Stomach smooth muscle (tissue), 2 donors: ENCODE measurements around the gene SPTAN1.

ENCODE experiments used
- H3K27ac ChIP-seq: one replicate; pipeline ENCODE4 v1.7.0; 2013; ENCODE audit warnings: mild to moderate bottlenecking, low read length, inconsistent platforms
- H3K27me3 ChIP-seq, 2 donors: one replicate each; pipeline ENCODE4 v1.7.0; 2013; ENCODE audit warnings: low read length in 2 of 2; ENCODE audit not compliant: insufficient read depth in 2 of 2, control insufficient read depth in 1 of 2
- H3K36me3 ChIP-seq, 2 donors: one replicate each; pipeline ENCODE4 v1.7.0; 2013; ENCODE audit warnings: low read length in 2 of 2; ENCODE audit not compliant: control insufficient read depth in 2 of 2, insufficient read depth in 2 of 2
- H3K4me1 ChIP-seq: one replicate; pipeline ENCODE4 v1.7.0; 2013; ENCODE audit warnings: low read length; ENCODE audit not compliant: control insufficient read depth, insufficient read depth
- H3K4me3 ChIP-seq, 2 donors: one replicate each; pipeline ENCODE4 v1.7.0; 2013; ENCODE audit warnings: low read length in 2 of 2
- H3K9ac ChIP-seq, 2 donors: one replicate each; pipeline ENCODE4 v1.7.0; 2013; ENCODE audit warnings: low read length in 2 of 2, mild to moderate bottlenecking in 1 of 2
- H3K9me3 ChIP-seq, 2 donors: one replicate each; pipeline ENCODE4 v1.7.0; 2013; ENCODE audit warnings: low read length in 2 of 2; ENCODE audit not compliant: control insufficient read depth in 2 of 2
- donor health status: healthy.
- donor health status: Pancreatic carcinoma.

Gene SPTAN1

DNA sequence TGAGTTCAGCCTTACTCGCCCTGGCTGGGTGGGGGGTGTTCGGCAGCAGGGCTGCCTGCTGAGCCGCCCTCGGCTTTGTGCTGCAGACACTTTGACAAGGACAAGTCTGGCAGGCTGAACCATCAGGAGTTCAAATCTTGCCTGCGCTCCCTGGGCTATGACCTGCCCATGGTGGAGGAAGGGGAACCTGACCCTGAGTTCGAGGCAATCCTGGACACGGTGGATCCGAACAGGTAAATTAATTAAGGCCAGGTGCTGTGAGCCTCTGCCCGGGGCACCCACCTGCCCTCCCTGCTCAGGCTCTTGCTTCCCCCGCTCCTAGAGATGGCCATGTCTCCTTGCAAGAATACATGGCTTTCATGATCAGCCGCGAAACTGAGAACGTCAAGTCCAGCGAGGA is 80.1 kb downstream of the SPTAN1 start:
- peaks cover 25% of the 10 kb centered on the region for H3K4me1 ChIP-seq

DNA sequence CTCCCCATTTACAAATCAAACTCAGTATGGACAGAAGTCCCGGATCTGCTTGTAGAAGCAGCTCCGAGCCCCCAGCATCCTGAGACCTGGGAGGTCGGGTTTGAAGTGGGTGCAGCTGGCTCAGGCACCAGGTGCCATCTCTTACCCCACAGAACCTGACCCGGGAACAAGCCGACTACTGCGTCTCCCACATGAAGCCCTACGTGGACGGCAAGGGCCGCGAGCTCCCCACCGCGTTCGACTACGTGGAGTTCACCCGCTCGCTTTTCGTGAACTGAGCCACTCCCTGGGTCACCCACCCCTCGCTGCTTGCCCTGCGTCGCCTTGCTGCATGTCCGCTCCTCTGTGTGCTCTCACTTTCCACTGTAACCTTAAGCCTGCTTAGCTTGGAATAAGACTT is 80.7 kb downstream of the SPTAN1 start:
- no peaks in the 10 kb centered on the region for H3K27me3 ChIP-seq
- H3K9ac ChIP-seq = no peak overlapping the region
- H3K4me1 ChIP-seq = peaks cover 25% of the 10 kb centered on the region
- H3K9me3 ChIP-seq = no peaks in the 10 kb centered on the region
- H3K27ac ChIP-seq = no peak overlapping the region
- no peak overlapping the region for H3K4me3 ChIP-seq
- peaks cover 50 to 55% of the 10 kb centered on the region in 2 donors for H3K36me3 ChIP-seq

More for the DNA sequence above, 80.1 kb downstream of the SPTAN1 start:
- Histone ChIP-seq H3K4me3 (no peak overlapping the region), H3K36me3 (peaks cover 56 to 61% of the 10 kb centered on the region in 2 donors), H3K9ac (no peak overlapping the region), H3K9me3 (no peaks in the 10 kb centered on the region), H3K27ac (no peak overlapping the region), H3K27me3 (no peaks in the 10 kb centered on the region)

DNA sequence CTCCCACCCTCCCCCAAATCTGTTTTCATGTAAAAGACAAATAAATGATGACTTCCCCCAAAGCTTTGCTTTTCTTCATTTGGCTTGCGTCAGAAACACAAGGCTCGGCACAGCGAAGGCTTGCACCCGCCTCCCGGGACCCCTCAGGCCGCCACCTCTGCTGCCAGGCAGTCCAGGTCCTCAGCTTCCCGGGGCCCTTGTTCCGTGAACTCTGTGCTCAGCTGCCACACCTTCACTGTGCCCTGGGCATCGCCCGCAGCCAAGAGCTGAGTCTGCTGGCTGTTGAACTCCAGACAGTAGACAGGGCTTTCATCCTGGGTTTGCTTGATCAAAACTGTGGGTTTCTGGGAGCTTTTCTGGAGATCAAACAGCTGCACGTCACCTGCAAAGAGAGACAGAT is 81.2 kb downstream of the SPTAN1 start:
- no peak overlapping the region for H3K9ac ChIP-seq
- no peak overlapping the region for H3K4me3 ChIP-seq
- peaks cover 21% of the 10 kb centered on the region for H3K4me1 ChIP-seq
- H3K27ac ChIP-seq = no peak overlapping the region
- peaks cover 45 to 52% of the 10 kb centered on the region in 2 donors for H3K36me3 ChIP-seq
- H3K9me3 ChIP-seq = no peaks in the 10 kb centered on the region
- no peaks in the 10 kb centered on the region for H3K27me3 ChIP-seq

DNA sequence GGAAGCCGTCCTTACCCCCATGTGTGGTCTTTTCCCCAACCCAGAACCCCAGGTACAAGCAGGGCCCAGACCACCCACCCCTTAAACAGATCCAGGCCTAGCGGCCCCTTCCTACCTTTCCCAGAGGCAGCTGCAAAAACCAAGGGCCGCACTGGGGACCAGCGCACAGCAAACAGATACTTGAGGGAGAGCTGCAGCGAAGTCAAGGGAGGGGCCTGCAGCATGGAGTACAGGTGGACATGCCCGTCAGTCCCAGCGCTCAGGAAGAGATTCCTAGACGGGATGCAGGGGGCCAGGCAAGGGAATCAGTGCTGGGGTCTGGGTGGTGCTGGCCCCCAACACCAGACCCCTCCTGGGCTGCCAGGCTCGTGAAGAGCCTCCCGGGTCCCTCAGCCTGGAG is 81.7 kb downstream of the SPTAN1 start:
- no peaks in the 10 kb centered on the region for H3K27me3 ChIP-seq
- H3K4me3 ChIP-seq = no peak overlapping the region
- no peak overlapping the region for H3K9ac ChIP-seq
- H3K4me1 ChIP-seq = peaks cover 19% of the 10 kb centered on the region
- no peaks in the 10 kb centered on the region for H3K9me3 ChIP-seq
- peaks cover 40 to 47% of the 10 kb centered on the region in 2 donors for H3K36me3 ChIP-seq
- peak overlapping the region; percentile 11 for H3K27ac ChIP-seq

DNA sequence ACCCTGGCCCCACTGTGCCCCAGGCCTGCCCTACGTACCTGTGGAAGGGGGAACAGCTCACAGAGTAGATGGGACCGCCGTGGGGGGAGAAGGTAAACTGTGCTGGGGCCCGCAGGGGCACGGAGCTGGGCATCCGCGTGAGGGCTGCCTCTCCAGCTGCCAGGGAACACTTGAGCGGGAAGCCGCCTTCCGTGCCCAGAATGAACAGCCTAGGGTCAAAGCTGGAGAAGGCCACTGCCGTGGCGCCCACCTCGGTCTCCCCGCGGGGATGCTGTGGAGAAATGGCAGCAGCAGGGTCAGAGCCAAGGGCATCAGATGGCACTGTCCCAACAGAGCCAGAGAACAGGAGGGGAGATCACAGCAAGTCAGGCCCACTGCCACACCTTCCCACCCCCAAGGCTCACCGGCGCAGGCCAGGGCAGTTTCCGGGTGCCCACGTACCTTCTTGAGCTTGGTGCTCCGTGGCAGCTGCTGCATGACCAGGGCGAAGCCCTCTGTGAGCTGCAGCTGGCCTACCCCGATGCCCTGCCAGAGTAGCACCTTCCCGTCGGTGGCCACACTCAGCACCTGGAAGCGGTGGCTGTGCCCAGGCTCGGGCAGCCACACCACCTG is 82.4 kb downstream of the SPTAN1 start:
- Histone ChIP-seq H3K27me3 (no peaks in the 10 kb centered on the region), H3K9me3 (no peaks in the 10 kb centered on the region), H3K4me3 (no peak overlapping the region), H3K27ac (peak overlapping the region; percentile 49), H3K36me3 (peaks cover 34 to 40% of the 10 kb centered on the region in 2 donors), H3K4me1 (peaks cover 19% of the 10 kb centered on the region), H3K9ac (peak overlapping the region; percentile 2 to 36)

DNA sequence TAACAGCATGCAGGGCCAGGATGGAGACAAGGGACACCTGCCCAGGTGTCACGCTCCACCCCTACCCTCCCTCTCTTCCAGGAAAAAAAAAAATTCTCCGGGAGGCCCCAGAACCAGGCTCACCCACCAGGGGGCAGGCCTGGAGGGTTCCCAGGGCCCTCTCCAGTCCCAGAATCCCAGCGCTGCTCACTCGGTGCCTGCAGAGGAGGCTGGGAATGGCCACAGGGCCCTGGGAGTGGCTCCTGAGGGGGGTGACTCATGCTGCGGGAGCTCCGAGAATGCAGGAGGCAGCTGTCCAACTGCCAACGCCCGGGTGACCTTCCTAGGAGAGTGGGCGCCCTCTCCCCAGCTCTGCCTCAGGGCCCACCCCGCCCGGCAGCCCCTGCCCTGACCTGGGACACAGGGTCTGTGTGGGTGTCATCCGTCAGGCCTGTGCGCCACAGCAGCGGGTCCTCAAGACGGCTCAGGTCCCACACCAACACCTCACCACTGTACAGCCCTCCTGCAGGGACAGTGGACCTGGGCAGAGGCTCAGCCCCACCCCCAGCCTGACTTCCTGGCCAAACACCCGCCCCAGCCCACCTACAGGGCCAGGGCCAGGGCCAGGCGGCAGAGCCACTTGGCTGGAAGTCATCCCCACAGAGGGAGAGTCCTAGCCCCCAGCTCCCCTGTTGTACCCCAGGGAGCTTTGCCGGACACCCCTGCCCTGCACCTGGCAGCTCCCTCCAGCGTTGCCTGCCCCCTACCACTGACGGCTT is 83.1 kb downstream of the SPTAN1 start:
- Histone ChIP-seq H3K9me3 (no peaks in the 10 kb centered on the region), H3K4me1 (peaks cover 19% of the 10 kb centered on the region), H3K9ac (peak overlapping the region; percentile 2 to 21), H3K36me3 (peaks cover 33 to 34% of the 10 kb centered on the region in 2 donors), H3K27ac (peak overlapping the region; percentile 77), H3K27me3 (no peaks in the 10 kb centered on the region), H3K4me3 (no peak overlapping the region)

DNA sequence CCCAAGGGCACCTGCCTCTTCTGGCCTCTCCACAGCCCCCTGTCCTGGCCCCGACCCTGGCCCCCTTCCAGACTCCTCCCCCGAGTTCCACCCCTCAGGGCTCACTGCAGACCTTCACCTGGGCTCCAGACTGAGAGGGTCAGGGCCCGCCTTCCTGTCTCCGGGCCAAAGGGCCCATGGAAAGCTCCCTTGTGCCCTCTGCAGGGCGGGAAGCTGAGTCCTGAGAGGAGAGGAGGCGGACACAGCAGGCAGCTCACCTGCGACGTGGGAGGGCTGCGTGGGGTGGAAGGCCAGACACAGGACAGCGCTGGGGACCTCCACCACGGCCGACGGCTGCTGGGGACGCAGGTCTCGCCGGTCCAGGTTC is 83.6 kb downstream of the SPTAN1 start:
- H3K36me3 ChIP-seq = peaks cover 32 to 33% of the 10 kb centered on the region in 2 donors

DNA sequence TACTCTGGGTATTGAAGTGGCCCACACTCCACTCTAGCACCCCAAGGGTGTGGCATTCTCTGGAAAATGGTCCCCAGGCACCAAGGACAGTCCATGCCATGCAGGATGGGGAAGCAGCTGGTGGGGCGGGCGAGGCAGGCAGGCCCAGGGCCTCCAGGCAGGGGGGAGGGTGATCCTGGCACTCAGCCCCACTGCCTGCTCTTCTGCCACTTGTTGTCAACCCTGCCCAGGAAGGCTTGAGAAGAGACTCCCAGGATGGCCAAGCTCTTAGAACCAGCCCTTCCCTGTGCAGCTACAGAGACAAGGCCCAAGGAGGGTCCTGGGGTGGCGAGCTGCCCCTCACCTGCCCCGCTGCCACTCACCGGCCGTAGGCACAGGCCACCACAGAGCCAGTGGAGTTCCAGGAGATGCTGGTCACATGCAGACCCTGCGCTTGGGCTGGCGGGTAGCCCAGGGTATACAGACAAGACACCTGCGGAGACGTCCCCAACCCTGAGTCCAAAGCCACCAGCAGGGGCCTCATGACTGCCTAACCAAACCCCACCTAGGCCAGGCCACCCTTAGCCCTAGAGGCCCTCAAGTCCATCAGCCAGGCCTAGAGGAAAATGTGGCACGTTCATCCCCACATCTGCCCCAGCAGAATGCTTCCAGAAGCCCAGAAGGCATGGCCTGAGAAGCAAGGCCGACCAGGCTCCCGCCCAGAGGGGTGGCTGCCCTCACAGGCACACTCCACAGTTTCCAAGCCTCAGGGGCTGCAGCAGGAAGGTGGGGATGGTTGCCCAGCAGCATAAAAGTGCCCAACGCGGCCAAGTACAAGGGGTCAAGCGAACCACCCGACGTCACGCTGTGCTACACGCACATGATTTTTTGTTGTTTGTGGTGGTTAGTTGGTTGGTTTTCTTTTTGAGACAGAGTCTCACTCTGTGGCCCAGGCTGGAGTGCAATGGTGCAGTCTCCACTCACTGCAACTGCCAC is 84.5 kb downstream of the SPTAN1 start:
- H3K9ac ChIP-seq = no peak overlapping the region

More for the DNA sequence above, 83.6 kb downstream of the SPTAN1 start:
- Histone ChIP-seq H3K4me1 (peaks cover 19% of the 10 kb centered on the region), H3K27me3 (no peaks in the 10 kb centered on the region), H3K9me3 (no peaks in the 10 kb centered on the region), H3K9ac (no peak overlapping the region), H3K4me3 (no peak overlapping the region), H3K27ac (peak overlapping the region; percentile 77)

DNA sequence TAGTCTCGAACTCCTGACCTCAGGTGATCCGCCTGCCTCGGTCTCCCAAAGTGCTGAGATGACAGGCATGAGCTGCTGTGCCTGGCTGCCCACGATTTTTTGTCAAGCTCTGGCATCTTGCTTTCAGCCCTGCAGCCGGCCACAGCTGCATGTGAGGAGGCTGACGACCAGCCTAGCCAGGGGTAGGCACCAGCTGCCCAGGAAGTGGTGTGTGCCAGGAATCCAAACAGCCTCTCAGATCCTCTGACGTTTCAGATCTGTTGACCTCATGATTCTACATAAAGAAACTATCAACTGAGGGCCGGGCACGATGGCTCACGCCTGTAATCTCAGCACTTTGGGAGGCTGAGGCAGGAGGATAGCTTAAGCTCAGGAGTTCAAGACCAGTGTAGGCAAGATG is 85.3 kb downstream of the SPTAN1 start:
- Histone ChIP-seq H3K9me3 (no peaks in the 10 kb centered on the region), H3K4me3 (no peak overlapping the region), H3K27ac (no peak overlapping the region), H3K9ac (no peak overlapping the region), H3K27me3 (no peaks in the 10 kb centered on the region), H3K4me1 (peaks cover 19% of the 10 kb centered on the region), H3K36me3 (peaks cover 17 to 19% of the 10 kb centered on the region in 2 donors)

More for the DNA sequence above, 84.5 kb downstream of the SPTAN1 start:
- H3K27me3 ChIP-seq = no peaks in the 10 kb centered on the region
- peaks cover 19% of the 10 kb centered on the region for H3K4me1 ChIP-seq
- peaks cover 25 to 27% of the 10 kb centered on the region in 2 donors for H3K36me3 ChIP-seq
- no peaks in the 10 kb centered on the region for H3K9me3 ChIP-seq
- H3K27ac ChIP-seq = peak overlapping the region; percentile 77
- no peak overlapping the region for H3K4me3 ChIP-seq

DNA sequence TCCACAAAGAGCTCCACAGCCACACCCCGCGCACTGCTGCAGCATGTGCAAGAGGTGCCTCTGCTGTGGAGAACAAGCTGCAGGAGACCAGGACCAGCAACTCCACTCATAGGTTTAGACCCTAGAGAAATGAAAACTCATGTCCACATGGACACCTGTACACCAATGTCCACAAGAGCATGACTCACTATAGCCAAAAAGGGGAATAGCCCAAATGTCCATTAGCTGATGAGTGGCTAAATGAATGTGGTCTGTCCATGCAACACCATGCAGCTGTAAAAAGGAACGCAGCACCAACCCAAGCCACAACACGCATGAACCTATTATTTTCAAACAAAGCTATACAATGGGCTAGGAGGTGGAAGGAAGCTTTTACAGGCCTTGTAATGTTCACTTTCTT is 86.2 kb downstream of the SPTAN1 start:
- Histone ChIP-seq H3K9ac (no peak overlapping the region), H3K4me1 (peaks cover 20% of the 10 kb centered on the region), H3K27ac (no peak overlapping the region), H3K27me3 (no peaks in the 10 kb centered on the region), H3K9me3 (no peaks in the 10 kb centered on the region), H3K36me3 (peaks cover 9 to 10% of the 10 kb centered on the region in 2 donors), H3K4me3 (no peak overlapping the region)
